Astrocyte of the spinal cord (primary cell): ENCODE measurements around the gene FBXO21.
"Not testable (repeated sequence)": the region's sequence is repeated elsewhere in the genome, so short reads cannot be mapped to it uniquely, and the experiment has no call there.

ENCODE experiments used
- DNase-seq: peaks from one replicate; pipeline ENCODE4 v3.0.0; 2011; ENCODE audit warnings: low read depth, low spot score
- H3K4me3 ChIP-seq: 2 replicates; pipeline ENCODE4 v1.5.1; 2011; ENCODE audit warnings: low read depth, mild to moderate bottlenecking, low read length, moderate library complexity
- in situ Hi-C: cut with HindIII; loops from 2 replicates; pipeline ENCODE4 v1.10.0; 2017; ENCODE audit warnings: low sequenced_read_pairs
- TF ChIP-seq, protein P1 (sequence below): IDR thresholded peaks from 2 replicates; pipeline ENCODE4 v1.5.1; 2012; ENCODE audit warnings: low read depth, mild to moderate bottlenecking, low read length, inconsistent platforms

The FBXO21 gene

DNA sequence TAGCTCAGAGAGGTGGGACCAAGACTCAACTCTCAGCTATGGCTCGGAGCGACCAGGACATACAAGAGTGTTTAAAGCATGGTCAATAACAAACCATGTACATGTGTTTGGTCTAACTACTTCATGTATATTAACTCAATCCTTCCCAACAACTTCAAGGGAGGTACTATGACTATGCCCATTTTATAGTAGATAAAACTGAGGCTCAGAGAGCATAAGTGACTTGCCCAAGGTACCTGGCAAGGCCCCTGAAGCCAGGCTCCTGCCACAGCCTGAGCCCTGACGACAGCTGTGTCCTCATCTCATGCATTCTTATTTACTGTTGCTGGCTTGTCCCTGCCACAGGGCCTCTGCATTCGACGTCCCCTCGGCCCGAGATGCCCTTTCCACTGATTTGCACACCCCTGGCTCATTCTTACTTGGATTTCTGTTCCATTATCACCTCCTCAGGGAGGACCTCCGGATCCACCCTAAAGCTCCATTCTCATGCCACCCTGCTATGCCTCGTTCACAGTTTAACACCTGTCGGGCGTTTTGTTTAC lies 93.7 kb downstream of the FBXO21 start:
- TF ChIP-seq, protein P1, sequence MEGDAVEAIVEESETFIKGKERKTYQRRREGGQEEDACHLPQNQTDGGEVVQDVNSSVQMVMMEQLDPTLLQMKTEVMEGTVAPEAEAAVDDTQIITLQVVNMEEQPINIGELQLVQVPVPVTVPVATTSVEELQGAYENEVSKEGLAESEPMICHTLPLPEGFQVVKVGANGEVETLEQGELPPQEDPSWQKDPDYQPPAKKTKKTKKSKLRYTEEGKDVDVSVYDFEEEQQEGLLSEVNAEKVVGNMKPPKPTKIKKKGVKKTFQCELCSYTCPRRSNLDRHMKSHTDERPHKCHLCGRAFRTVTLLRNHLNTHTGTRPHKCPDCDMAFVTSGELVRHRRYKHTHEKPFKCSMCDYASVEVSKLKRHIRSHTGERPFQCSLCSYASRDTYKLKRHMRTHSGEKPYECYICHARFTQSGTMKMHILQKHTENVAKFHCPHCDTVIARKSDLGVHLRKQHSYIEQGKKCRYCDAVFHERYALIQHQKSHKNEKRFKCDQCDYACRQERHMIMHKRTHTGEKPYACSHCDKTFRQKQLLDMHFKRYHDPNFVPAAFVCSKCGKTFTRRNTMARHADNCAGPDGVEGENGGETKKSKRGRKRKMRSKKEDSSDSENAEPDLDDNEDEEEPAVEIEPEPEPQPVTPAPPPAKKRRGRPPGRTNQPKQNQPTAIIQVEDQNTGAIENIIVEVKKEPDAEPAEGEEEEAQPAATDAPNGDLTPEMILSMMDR, result no peak
- in situ Hi-C loops, result no loop called here
- H3K4me3 ChIP-seq, result no peak overlapping the region
- no peak for DNase-seq

DNA sequence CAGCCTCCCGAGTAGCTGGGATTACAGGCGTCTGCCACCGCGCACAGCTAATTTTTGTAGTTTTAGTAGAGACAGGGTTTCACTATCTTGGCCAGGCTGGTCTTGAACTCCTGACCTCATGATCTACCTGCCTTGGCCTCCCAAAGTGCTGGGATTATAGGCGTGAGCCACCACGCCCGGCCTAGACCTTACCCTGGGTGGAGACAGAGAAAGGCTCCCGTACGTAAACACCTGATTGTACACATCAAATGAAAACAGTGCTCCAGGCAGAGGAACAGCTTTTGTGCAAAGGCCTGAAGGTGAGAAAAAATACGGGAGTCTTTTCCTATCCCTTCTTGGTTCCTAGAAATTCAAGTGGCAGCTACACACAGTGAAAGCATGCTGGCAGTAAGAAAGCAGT lies 95.1 kb downstream of the FBXO21 start:
- in situ Hi-C loops, DNase-seq: not testable (repeated sequence)

DNA sequence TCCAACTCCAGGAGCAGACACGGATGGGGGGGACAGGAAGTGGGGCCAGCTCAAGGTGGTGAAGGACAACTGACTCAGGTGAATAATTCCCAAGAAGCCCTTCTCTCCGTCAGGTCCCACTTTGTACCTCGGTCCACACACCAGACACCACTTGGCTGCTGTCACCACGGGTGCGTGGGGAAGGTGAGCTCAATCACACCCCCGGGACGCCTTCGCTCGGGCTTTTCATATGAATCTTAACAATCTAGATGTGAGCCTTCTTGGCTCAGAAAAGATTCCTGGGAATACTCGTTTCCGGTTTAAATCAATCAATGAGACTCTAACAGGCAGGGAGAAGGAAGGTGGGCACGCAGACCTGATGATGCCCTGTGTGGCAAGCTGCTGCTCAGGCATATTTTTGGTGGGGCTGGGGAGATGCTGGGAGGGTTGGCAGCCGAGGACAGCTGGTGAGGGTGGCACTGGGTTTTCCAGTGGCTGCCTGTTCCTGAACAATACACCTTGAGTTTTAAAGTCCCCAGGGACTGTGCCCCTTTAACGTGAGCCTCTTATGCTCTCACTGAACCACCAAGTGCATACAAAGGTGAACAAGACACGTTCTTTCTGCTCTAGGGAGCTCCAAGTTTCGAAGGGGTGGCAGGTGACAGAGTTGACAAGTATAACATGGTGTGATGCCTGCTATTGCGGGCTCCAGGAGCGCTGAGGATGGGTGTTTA lies 96.2 kb downstream of the FBXO21 start:
- in situ Hi-C loops, result no loop called here
- H3K4me3 ChIP-seq, result no peak overlapping the region
- no peak for DNase-seq
- TF ChIP-seq, protein P1, result no peak

More for the DNA sequence above, 95.1 kb downstream of the FBXO21 start:
- not testable (repeated sequence) for H3K4me3 ChIP-seq

DNA sequence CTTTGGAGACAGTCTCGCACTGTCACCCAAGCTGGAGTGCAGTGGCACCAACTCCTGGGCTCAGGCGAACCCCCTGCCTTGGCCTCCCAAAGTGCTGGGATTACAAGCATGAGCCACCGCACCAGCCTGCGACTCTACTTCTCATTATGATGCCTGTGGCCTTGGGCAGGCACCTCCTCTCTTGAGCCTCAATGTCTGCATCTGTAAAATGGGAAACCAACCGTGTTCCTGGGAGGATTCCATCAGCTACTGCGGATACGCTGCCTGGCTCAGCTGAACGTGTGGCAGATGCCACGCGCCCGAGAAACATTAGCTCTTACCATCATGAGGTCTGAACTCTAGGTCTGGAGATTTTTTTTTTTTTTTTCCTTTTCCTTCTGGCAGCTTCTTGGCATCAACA lies 96.8 kb downstream of the FBXO21 start:
- DNase-seq, result no peak
- H3K4me3 ChIP-seq, result no peak overlapping the region
- TF ChIP-seq, protein P1, result no peak
- in situ Hi-C loops, result no loop called here

DNA sequence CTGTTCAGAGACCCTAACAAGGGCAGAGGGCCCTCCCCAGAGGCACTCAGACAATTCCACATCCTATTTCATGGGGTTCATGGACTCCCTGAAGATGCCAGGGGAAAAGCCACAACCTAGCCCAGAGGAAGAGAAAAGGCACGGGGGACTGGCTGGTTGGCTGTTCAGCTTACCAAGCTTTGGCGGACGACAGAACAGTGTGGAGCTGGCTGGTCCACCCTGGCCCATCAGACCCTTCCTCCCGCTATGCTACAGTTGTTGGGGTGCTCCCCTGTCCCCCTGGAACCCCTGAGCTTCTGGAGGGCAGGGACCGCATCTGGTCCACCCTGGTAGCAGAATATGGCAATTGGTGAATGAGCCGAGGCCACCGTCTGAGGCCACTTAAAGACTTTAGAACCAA lies 97.4 kb downstream of the FBXO21 start:
- TF ChIP-seq, protein P1, result no peak
- DNase-seq, result no peak
- in situ Hi-C loops, result no loop called here
- no peak overlapping the region for H3K4me3 ChIP-seq

DNA sequence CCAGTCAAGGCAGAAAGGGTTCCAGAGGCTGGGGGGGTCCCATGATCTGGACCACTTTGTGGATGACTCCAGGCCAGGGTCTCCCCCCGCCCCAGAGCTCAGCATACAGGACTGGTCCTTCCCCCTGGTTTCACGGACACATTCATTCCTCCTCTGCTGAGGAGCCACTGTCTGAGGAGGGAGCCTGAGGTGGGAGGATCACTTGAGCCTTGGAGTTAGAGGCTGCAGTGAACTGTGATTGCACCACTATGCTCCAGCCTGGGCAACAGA lies 97.8 kb downstream of the FBXO21 start:
- no peak overlapping the region for H3K4me3 ChIP-seq
- DNase-seq, result no peak
- TF ChIP-seq, protein P1, result no peak
- in situ Hi-C loops, result no loop called here
